Stimulated activated CD8-positive, alpha-beta memory T cell treated with anti-CD3 and anti-CD28 coated beads, Interleukin-7, amount 100 ng/mL, for 48 hours (primary cell): ENCODE data around the gene IL17A.
A peak's percentile ranks its signal among the peaks of the same experiment; 100 is the strongest.

Source experiments
- DNase-seq, 2 donors: peaks; one replicate each; pipeline ENCODE4 v3.0.0-alpha.2; 2020; ENCODE audit warnings: low read depth in 1 of 2; ENCODE audit errors: extremely low read depth in 1 of 2

IL17A gene

DNA sequence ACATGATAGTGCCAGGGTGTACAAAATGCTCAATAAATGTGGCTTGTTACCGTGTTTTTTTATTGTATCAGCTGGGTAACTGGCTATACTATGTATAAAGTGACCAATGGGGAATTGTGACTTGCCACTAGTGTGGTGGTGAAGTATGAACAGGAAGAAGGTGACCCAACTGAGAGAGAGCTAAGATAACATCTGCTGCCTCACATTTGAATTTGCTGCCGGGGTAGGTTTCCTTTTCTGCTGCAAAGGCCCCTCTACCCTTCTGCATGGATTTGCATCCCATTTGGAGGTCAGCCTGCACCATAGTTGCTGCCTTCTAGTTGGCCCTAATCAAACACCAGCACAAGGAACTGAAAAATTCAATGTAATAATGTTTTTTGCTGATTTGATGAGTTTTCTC, 24.1 kb downstream of the IL17A start:
- DNase-seq, result no peak

- DNase-seq, result no peak
Observed at GRCh38 chr6:52213127-52213526, 27.0 kb downstream of the IL17A start.

- no peak for DNase-seq
Observed at GRCh38 chr6:52215787-52216186, 29.6 kb downstream of the IL17A start.

GRCh38 chr6:52216932-52217575, 30.9 kb downstream of the IL17A start:
- DNase-seq, result no peak

DNA sequence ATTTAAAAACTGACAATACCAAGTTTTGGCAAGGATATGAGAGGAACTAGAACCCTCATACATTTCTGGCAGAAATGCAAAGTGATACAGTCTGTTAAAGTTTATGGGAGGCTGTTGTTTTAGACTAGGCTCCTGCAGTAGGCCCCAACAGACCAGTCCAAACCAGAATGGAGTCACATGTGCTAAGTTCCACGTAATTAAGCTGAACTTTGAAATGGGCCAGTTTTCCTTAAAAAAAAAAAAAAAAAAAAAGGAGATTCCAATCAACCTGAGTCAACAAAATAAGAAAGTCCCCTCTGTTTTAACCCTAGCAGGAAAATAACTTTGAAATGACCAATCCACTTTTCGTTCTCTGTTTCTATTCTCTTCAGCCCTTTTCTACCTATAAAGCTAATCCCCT, 31.6 kb downstream of the IL17A start:
- no peak for DNase-seq

GRCh38 chr6:52221302-52221701, 35.1 kb downstream of the IL17A start:
- peak; percentile 18 to 65 for DNase-seq

- peak; percentile 49 to 79 for DNase-seq
Observed at GRCh38 chr6:52227495-52227894, 41.3 kb downstream of the IL17A start.

- DNase-seq, result no peak
Observed at GRCh38 chr6:52230685-52231084, 44.5 kb downstream of the IL17A start.

DNA sequence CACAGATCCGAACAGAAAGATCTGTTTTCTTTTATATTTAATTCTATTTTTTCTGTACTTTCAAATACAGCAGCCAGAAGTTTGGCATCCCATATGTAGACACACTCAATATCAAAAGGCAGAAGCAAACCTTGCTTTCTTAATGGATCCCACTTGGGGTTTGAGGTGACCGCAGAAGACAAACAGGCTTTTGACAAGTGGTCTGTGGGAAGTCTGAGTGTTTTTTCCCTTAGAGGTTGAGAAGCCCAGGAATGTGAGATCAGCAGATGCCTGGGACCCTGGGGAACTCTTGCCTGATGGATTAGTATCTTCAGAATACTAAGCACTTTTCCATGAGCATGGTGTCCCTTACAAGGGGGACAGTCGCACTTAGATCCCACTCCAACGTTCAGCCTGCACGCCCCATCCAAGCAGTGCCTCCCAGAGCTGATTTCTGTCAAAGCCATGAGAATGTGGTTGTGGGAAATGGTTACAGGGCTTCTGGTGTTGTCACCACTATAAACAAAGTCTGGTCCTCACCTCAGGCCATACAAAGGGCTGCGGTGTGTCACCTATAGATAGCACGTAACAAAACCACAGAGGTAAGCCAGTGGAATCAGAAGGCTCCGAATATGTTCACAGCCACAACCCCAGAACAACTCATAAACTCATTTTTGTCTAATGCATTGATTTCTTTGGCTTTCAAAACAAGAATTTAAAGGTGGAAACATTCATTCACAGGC, 45.4 kb downstream of the IL17A start:
- DNase-seq, result peak; percentile 21 to 49

- DNase-seq, result no peak
Observed at GRCh38 chr6:52233005-52233404, 46.8 kb downstream of the IL17A start.

DNA sequence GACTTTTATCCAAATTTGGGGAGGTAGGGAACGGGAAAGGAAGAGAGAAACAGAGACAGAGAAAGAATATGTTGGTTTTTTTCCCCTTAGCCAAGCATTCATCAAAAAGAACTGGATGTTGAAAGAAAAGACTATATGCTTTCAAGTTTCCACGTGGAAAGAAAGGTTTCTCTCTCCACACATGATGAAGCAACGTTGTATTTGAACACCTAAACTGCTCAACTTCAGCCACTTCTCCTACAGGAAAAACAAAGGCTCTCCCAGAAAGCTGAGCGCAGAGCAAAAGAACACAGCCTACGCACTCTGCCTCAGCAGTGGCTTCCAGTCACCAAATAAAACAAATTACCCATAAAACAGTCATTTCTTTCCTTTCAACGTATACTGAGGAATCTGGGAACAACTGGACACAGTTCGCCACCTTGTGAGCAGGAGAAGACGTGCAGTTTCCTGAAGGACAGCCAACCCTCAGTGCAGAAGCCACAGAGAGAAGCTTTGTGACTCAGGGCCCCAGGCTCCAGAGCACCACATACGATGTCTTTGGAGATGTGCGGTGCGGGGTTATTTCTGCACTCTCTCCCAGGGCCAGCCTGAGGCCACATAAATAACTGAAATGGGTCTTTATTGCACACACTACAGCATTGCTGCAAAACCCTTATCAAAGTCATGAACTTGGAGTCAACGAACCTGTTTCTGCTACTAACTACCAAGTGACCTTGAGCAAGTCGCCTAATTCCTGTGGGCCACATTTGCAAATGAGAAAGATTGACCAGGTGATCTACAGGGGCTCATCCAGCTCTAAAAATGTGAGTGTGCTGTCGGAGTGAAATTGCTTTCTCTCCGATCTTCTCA, 48.0 kb downstream of the IL17A start:
- DNase-seq, result peak in 1 of 2 donors; percentile 47
